GM12873 (cell line): Measurements from ENCODE around the gene HK3.

ENCODE experiments used
- TF ChIP-seq, protein P1 (sequence below): IDR thresholded peaks from 2 replicates; pipeline ENCODE4 v1.5.1; 2012; ENCODE audit warnings: low read depth, mild to moderate bottlenecking, moderate library complexity, low read length, control low read depth; ENCODE audit not compliant: insufficient read depth; ENCODE audit errors: missing control alignments

The HK3 gene

GRCh38 chr5:176935017-176935416, 35.9 kb upstream of the HK3 start:
- TF ChIP-seq, protein P1, sequence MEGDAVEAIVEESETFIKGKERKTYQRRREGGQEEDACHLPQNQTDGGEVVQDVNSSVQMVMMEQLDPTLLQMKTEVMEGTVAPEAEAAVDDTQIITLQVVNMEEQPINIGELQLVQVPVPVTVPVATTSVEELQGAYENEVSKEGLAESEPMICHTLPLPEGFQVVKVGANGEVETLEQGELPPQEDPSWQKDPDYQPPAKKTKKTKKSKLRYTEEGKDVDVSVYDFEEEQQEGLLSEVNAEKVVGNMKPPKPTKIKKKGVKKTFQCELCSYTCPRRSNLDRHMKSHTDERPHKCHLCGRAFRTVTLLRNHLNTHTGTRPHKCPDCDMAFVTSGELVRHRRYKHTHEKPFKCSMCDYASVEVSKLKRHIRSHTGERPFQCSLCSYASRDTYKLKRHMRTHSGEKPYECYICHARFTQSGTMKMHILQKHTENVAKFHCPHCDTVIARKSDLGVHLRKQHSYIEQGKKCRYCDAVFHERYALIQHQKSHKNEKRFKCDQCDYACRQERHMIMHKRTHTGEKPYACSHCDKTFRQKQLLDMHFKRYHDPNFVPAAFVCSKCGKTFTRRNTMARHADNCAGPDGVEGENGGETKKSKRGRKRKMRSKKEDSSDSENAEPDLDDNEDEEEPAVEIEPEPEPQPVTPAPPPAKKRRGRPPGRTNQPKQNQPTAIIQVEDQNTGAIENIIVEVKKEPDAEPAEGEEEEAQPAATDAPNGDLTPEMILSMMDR: no peak

DNA sequence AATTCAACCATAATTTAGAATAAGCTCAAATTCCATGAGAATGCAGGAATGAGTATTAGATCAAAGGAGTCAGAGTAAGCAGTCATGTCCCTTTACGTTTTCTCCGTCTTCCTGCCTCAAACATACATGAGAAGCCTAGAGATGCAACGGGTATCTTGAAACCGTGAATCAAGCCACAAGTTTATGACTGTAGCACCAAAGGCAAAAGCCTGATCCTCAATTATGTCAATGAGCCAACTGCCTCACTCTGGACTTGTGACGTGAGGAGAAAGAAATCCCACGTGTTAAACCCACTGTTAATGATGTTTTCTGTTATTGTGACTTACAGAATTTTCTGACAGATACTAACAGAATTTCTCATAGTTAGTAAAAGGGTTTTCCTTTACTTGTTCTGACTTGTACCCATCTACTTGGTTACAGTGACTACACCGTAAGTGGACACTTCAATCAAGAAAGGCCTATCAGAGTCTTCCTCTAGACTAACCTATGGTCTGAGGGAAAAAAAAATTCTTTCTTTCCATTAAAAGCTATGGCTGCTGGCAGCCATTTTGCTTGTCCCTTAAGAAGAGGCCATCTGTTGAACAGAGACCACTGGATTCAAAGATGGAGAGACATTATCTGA, 35.3 kb upstream of the HK3 start:
- TF ChIP-seq, protein P1: no peak

- TF ChIP-seq, protein P1: no peak
Measured at GRCh38 chr5:176929654-176930053, 30.5 kb upstream of the HK3 start.

DNA sequence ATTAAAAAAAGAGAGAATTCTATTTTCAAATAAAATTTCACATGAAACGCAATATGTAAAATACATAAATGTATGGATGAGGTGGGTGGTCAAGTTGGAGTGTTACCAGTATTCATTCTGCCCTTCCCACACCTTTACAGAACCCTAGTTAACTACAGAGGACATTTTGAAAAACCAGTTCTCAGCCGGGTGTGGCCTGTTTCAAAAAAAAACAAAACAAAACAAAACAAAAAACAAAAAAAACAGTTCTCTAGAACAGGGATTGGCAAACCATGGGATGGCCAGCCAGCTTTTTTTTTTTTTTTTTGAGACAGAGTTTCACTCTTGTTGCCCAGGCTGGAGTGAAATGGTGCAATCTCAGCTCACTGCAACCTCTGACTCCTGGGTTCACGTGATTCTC, 28.4 kb upstream of the HK3 start:
- TF ChIP-seq, protein P1: no peak

GRCh38 chr5:176922817-176923216, 23.7 kb upstream of the HK3 start:
- TF ChIP-seq, protein P1: no peak

GRCh38 chr5:176921714-176922113, 22.6 kb upstream of the HK3 start:
- TF ChIP-seq, protein P1: no peak

DNA sequence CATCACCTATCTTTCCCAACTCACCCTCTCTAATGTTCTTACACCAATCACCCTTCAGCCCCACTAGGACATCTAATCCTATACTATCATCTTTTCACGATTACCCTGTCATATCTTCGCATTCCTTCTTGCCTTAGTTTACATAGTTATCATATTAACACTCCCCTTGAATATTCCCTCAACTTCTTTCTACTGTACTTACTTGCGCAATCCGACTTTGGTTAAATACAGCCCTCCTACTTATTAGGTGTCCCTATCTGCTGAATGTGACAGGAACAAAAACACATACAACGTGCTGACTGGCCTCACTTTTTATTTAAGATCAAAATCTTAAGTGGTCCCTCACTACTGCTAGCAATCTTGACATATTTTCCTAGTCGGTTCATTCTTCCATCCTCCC, 19.5 kb upstream of the HK3 start:
- TF ChIP-seq, protein P1: no peak
